GM23338 (cell line): ENCODE measurements around the gene LIFR. TPM values are rescaled to one million over a fixed set of nuclear protein-coding genes. Genes with fewer than 3 reads are reported as not detected.

Experiments used
- ATAC-seq: fragments of 200-7000 bp; cut with Tn5 transposase; 3 replicates; pipeline ENCODE4 v1.9.1; 2020
- DNase-seq: peaks from one replicate; pipeline ENCODE4 v3.0.0-alpha.2; 2015; ENCODE audit warnings: low spot score
- H2AFZ ChIP-seq: fragments of 200-600 bp; sonication (generic); 2 replicates; pipeline ENCODE4 v1.8.0; 2016; ENCODE audit warnings: antibody characterized with exemption, mild to moderate bottlenecking, moderate library complexity
- H3F3A ChIP-seq: fragments of 200-600 bp; sonication (generic); replicated peaks from 2 replicates; pipeline ENCODE4 v1.8.0; 2017; ENCODE audit warnings: antibody characterized with exemption, mixed run types, low read depth
- H3K27ac ChIP-seq: fragments of 200-600 bp; sonication (generic); 2 replicates; pipeline ENCODE4 v1.6.1; 2016; ENCODE audit warnings: low read depth
- H3K27me3 ChIP-seq: fragments of 200-600 bp; sonication (generic); 2 replicates; pipeline ENCODE4 v1.8.0; 2016; ENCODE audit warnings: mild to moderate bottlenecking, mixed run types, moderate library complexity; ENCODE audit not compliant: insufficient read depth
- H3K36me3 ChIP-seq: fragments of 200-600 bp; sonication (generic); 2 replicates; pipeline ENCODE4 v1.8.0; 2016; ENCODE audit warnings: mild to moderate bottlenecking; ENCODE audit not compliant: insufficient read depth
- H3K4me1 ChIP-seq: fragments of 200-600 bp; sonication (generic); 2 replicates; pipeline ENCODE4 v1.8.0; 2016; ENCODE audit warnings: mild to moderate bottlenecking, moderate library complexity; ENCODE audit not compliant: insufficient read depth
- H3K4me2 ChIP-seq: fragments of 200-600 bp; sonication (generic); 2 replicates; pipeline ENCODE4 v1.7.1; 2017; ENCODE audit warnings: mixed run types
- H3K4me3 ChIP-seq: fragments of 200-600 bp; sonication (generic); 2 replicates; pipeline ENCODE4 v1.6.1; 2016; ENCODE audit warnings: mixed run types
- H3K79me2 ChIP-seq: fragments of 200-600 bp; sonication (generic); replicated peaks from 2 replicates; pipeline ENCODE4 v1.8.0; 2017; ENCODE audit warnings: mild to moderate bottlenecking; ENCODE audit not compliant: insufficient read depth
- H3K9me2 ChIP-seq: fragments of 200-600 bp; sonication (generic); 2 replicates; pipeline ENCODE4 v1.8.0; 2017; ENCODE audit not compliant: insufficient read depth
- H4K20me1 ChIP-seq: fragments of 200-600 bp; sonication (generic); replicated peaks from 2 replicates; pipeline ENCODE4 v1.8.0; 2017; ENCODE audit warnings: mild to moderate bottlenecking; ENCODE audit not compliant: insufficient read depth
- H3K27ac Mint-ChIP-seq: 2 replicates; pipeline ENCODE4 v1.8.0; 2020; ENCODE audit warnings: inconsistent platforms, mild to moderate bottlenecking, moderate library complexity, mixed read lengths
- H3K27me3 Mint-ChIP-seq: 3 replicates; pipeline ENCODE4 v1.8.0; 2022; ENCODE audit warnings: low read depth, mild to moderate bottlenecking, moderate library complexity, mixed read lengths, inconsistent platforms; ENCODE audit not compliant: insufficient read depth, poor library complexity
- H3K36me3 Mint-ChIP-seq: 3 replicates; pipeline ENCODE4 v1.8.0; 2021; ENCODE audit warnings: low read depth, mild to moderate bottlenecking, inconsistent platforms, moderate library complexity, mixed read lengths
- H3K4me1 Mint-ChIP-seq: 3 replicates; pipeline ENCODE4 v1.8.0; 2020; ENCODE audit warnings: mild to moderate bottlenecking, inconsistent platforms, mixed read lengths
- H3K4me3 Mint-ChIP-seq: 3 replicates; pipeline ENCODE4 v1.8.0; 2021; ENCODE audit warnings: moderate library complexity, mild to moderate bottlenecking, inconsistent platforms, mixed read lengths
- H3K9me3 Mint-ChIP-seq: 3 replicates; pipeline ENCODE4 v1.8.0; 2020; ENCODE audit warnings: moderate library complexity, mild to moderate bottlenecking, inconsistent platforms, mixed read lengths
- JUNB ChIP-seq: IDR thresholded peaks from one replicate; pipeline ENCODE4 v1.6.1; 2016; ENCODE audit warnings: antibody characterized with exemption; ENCODE audit not compliant: unreplicated experiment
- POLR2AphosphoS5 ChIP-seq: IDR thresholded peaks from 2 replicates; pipeline ENCODE4 v1.6.1; 2016; ENCODE audit warnings: antibody characterized with exemption, low read depth
- STAT1 ChIP-seq: IDR thresholded peaks from one replicate; pipeline ENCODE4 v1.6.1; 2016; ENCODE audit warnings: antibody characterized with exemption; ENCODE audit not compliant: unreplicated experiment
- polyA plus RNA-seq: library from polyadenylated mRNA; unstranded; fragments of >200 nt; fragmentation: Nextera tagmentation; extraction: Ambion mirVana; gene quantifications from 2 replicates; pipeline ENCODE4 v1.2.1, GENCODE V29; 2016
- total RNA-seq: library from RNA; depleted of rRNA; stranded (reverse); fragments of >200 nt; shearing (Covaris generic); gene quantifications from 2 replicates; pipeline ENCODE4 v1.2.3, GENCODE V29; 2014
- TF ChIP-seq, protein P1 (sequence below): fragments of 250-450 bp; sonication (Bioruptor Pico); IDR thresholded peaks from 2 replicates; pipeline ENCODE4 v1.5.0; 2020; ENCODE audit warnings: mild to moderate bottlenecking, moderate library complexity
- TF ChIP-seq, protein P2 (sequence below), 2 experiments: fragments of 200-600 bp in 1 of 2; sonication (generic) in 1 of 2; conservative IDR thresholded peaks; 2 replicates each; pipeline versions ENCODE4 v1.5.1 to v1.6.1; 2016 to 2017; ENCODE audit warnings: antibody characterized with exemption in 2 of 2, low read depth in 2 of 2, mild to moderate bottlenecking in 2 of 2, moderate library complexity in 1 of 2
- TF ChIP-seq, protein P3 (sequence below): IDR thresholded peaks from 2 replicates; pipeline ENCODE4 v1.6.1; 2016; ENCODE audit warnings: antibody characterized with exemption

LIFR gene
- total and polyA plus RNA-seq, 2 experiments from 2014 or later, result 11.0 to 25.2 TPM

DNA sequence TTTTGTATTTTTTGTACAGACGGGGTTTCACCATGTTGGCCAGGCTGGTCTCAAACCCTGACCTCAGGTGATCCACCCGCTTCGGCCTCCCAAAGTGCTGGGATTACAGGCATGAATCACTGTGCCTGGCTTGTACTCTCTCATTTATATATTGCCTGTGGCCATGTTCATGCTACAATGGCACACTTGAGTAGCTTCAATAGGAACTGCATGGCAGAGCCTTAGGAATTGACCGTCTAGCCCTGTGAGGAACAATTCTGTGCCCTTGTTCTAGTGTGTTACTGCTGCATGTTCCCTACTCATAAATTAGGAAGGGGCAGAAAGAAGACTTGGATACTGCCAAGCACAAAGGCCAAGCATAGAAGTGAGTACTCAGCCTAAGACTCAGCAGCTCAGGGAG lies 104.2 kb downstream of the LIFR start (continued):
- TF ChIP-seq, protein P1, sequence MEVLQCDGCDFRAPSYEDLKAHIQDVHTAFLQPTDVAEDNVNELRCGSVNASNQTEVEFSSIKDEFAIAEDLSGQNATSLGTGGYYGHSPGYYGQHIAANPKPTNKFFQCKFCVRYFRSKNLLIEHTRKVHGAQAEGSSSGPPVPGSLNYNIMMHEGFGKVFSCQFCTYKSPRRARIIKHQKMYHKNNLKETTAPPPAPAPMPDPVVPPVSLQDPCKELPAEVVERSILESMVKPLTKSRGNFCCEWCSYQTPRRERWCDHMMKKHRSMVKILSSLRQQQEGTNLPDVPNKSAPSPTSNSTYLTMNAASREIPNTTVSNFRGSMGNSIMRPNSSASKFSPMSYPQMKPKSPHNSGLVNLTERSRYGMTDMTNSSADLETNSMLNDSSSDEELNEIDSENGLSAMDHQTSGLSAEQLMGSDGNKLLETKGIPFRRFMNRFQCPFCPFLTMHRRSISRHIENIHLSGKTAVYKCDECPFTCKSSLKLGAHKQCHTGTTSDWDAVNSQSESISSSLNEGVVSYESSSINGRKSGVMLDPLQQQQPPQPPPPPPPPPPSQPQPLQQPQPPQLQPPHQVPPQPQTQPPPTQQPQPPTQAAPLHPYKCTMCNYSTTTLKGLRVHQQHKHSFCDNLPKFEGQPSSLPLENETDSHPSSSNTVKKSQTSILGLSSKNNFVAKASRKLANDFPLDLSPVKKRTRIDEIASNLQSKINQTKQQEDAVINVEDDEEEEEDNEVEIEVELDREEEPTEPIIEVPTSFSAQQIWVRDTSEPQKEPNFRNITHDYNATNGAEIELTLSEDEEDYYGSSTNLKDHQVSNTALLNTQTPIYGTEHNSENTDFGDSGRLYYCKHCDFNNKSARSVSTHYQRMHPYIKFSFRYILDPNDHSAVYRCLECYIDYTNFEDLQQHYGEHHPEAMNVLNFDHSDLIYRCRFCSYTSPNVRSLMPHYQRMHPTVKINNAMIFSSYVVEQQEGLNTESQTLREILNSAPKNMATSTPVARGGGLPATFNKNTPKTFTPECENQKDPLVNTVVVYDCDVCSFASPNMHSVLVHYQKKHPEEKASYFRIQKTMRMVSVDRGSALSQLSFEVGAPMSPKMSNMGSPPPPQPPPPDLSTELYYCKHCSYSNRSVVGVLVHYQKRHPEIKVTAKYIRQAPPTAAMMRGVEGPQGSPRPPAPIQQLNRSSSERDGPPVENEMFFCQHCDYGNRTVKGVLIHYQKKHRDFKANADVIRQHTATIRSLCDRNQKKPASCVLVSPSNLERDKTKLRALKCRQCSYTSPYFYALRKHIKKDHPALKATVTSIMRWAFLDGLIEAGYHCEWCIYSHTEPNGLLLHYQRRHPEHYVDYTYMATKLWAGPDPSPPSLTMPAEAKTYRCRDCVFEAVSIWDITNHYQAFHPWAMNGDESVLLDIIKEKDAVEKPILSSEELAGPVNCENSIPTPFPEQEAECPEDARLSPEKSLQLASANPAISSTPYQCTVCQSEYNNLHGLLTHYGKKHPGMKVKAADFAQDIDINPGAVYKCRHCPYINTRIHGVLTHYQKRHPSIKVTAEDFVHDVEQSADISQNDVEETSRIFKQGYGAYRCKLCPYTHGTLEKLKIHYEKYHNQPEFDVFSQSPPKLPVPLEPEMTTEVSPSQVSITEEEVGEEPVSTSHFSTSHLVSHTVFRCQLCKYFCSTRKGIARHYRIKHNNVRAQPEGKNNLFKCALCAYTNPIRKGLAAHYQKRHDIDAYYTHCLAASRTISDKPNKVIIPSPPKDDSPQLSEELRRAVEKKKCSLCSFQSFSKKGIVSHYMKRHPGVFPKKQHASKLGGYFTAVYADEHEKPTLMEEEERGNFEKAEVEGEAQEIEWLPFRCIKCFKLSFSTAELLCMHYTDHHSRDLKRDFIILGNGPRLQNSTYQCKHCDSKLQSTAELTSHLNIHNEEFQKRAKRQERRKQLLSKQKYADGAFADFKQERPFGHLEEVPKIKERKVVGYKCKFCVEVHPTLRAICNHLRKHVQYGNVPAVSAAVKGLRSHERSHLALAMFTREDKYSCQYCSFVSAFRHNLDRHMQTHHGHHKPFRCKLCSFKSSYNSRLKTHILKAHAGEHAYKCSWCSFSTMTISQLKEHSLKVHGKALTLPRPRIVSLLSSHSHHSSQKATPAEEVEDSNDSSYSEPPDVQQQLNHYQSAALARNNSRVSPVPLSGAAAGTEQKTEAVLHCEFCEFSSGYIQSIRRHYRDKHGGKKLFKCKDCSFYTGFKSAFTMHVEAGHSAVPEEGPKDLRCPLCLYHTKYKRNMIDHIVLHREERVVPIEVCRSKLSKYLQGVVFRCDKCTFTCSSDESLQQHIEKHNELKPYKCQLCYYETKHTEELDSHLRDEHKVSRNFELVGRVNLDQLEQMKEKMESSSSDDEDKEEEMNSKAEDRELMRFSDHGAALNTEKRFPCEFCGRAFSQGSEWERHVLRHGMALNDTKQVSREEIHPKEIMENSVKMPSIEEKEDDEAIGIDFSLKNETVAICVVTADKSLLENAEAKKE (CRISPR knock-in tag), result no peak

DNA sequence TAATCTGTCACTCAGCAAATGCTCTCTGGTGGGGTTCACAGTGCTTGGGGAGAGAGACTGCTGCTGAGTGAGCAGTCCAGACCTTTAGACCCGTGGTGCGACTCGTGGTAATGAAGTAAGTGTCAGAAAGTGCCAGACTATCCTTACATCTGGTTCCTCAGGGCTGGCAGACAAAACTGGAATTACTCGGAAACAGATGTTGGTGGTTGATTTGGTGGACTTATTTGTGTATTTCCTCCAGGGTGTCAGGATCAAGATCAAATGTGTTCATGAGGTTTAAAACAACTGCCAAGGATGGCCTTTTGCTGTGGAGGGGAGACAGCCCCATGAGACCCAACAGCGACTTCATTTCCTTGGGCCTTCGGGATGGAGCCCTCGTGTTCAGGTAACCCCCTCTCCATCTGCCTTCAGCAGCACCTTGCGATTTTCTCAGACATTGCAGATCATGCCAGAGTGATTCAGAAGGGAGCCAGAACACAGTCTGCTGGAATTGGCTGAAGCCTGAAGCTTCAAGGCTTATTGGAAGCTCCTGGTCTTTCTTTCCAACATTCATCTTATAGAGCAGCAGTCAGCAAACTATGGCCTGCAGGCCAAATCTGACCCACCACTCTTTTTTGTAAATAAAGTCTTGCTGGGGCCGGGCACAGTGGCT lies 105.2 kb downstream of the LIFR start:
- Histone ChIP-seq H3K9me2 (no peaks in the 10 kb centered on the region), H2AFZ (no peak overlapping the region), H3K4me3 (no peak overlapping the region), H3K79me2 (no peaks in the 10 kb centered on the region), H4K20me1 (no peaks in the 10 kb centered on the region), H3K27ac (no peak overlapping the region), H3K27me3 (no peaks in the 10 kb centered on the region), H3F3A (no peaks in the 10 kb centered on the region), H3K4me1 (no peaks in the 10 kb centered on the region), H3K4me2 (no peak overlapping the region), H3K36me3 (no peaks in the 10 kb centered on the region)
- no peak for DNase-seq
- no peak for ATAC-seq
- Mint-ChIP-seq H3K9me3 (no peaks in the 10 kb centered on the region; the same call in 2 of the 3 replicates), H3K4me1 (no peaks in the 10 kb centered on the region), H3K36me3 (no peaks in the 10 kb centered on the region), H3K27ac (no peak overlapping the region), H3K4me3 (no peak overlapping the region), H3K27me3 (peaks cover 6% of the 10 kb centered on the region)
- TF ChIP-seq, protein P2, sequence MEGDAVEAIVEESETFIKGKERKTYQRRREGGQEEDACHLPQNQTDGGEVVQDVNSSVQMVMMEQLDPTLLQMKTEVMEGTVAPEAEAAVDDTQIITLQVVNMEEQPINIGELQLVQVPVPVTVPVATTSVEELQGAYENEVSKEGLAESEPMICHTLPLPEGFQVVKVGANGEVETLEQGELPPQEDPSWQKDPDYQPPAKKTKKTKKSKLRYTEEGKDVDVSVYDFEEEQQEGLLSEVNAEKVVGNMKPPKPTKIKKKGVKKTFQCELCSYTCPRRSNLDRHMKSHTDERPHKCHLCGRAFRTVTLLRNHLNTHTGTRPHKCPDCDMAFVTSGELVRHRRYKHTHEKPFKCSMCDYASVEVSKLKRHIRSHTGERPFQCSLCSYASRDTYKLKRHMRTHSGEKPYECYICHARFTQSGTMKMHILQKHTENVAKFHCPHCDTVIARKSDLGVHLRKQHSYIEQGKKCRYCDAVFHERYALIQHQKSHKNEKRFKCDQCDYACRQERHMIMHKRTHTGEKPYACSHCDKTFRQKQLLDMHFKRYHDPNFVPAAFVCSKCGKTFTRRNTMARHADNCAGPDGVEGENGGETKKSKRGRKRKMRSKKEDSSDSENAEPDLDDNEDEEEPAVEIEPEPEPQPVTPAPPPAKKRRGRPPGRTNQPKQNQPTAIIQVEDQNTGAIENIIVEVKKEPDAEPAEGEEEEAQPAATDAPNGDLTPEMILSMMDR (conservative IDR thresholded peaks at IDR 0.05; ENCODE audit: low read depth in 2 of 2), result no peak
- TF ChIP-seq JUNB (no peak), STAT1 (no peak), POLR2AphosphoS5 (no peak)
- TF ChIP-seq, protein P3, sequence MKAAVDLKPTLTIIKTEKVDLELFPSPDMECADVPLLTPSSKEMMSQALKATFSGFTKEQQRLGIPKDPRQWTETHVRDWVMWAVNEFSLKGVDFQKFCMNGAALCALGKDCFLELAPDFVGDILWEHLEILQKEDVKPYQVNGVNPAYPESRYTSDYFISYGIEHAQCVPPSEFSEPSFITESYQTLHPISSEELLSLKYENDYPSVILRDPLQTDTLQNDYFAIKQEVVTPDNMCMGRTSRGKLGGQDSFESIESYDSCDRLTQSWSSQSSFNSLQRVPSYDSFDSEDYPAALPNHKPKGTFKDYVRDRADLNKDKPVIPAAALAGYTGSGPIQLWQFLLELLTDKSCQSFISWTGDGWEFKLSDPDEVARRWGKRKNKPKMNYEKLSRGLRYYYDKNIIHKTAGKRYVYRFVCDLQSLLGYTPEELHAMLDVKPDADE, result no peak
- TF ChIP-seq, protein P1 (CRISPR knock-in tag), result no peak
